ENCODE measurements around the gene OR4E2.
"Not testable (repeated sequence)": the region's sequence is repeated elsewhere in the genome, so short reads cannot be mapped to it uniquely, and the experiment has no call there.

OR4E2 gene

GRCh38 chr14:21653331-21653885 lies at the start of gene OR4E2:
OR4E2 (plus strand) TSS chr14:21653835; CDS start chr14:21665083, 11,248 bp downstream.
- in situ Hi-C loops (cut with HindIII; ENCODE audit: low sequenced_read_pairs) = no loop called here

- in situ Hi-C loops (cut with HindIII; ENCODE audit: low sequenced_read_pairs) = no loop called here
Measured at GRCh38 chr14:21612324-21612723, 41.3 kb upstream of the OR4E2 start.

GRCh38 chr14:21614240-21614639 lies 39.4 kb upstream of the OR4E2 start:
- in situ Hi-C loops (cut with HindIII; ENCODE audit: low sequenced_read_pairs) = no loop called here

- in situ Hi-C loops (cut with HindIII; ENCODE audit: low sequenced_read_pairs) = no loop called here
Measured at GRCh38 chr14:21617614-21618013, 36.0 kb upstream of the OR4E2 start.

GRCh38 chr14:21626491-21627230 lies 27.0 kb upstream of the OR4E2 start:
- in situ Hi-C loops (cut with HindIII; ENCODE audit: low sequenced_read_pairs) = no loop called here

GRCh38 chr14:21630503-21630902 lies 23.1 kb upstream of the OR4E2 start:
- in situ Hi-C loops (cut with HindIII; ENCODE audit: low sequenced_read_pairs) = not testable (repeated sequence)

- in situ Hi-C loops (cut with HindIII; ENCODE audit: low sequenced_read_pairs) = no loop called here
Measured at GRCh38 chr14:21631084-21631483, 22.6 kb upstream of the OR4E2 start.

GRCh38 chr14:21634840-21635239 lies 18.8 kb upstream of the OR4E2 start, which contains the start of gene OR10G2:
OR10G2 (minus strand) TSS chr14:21634940; CDS start chr14:21634842, 98 bp downstream.
- in situ Hi-C loops (cut with HindIII; ENCODE audit: low sequenced_read_pairs) = no loop called here

GRCh38 chr14:21642683-21643082 lies 11.0 kb upstream of the OR4E2 start:
- in situ Hi-C loops (cut with HindIII; ENCODE audit: low sequenced_read_pairs) = no loop called here

GRCh38 chr14:21643407-21643806 lies 10.2 kb upstream of the OR4E2 start:
- in situ Hi-C loops (cut with HindIII; ENCODE audit: low sequenced_read_pairs) = no loop called here

- in situ Hi-C loops (cut with HindIII; ENCODE audit: low sequenced_read_pairs) = no loop called here
Measured at GRCh38 chr14:21647380-21647779, 6.3 kb upstream of the OR4E2 start.

GRCh38 chr14:21652209-21652808 lies 1.3 kb upstream of the OR4E2 start:
- in situ Hi-C loops (cut with HindIII; ENCODE audit: low sequenced_read_pairs) = no loop called here

GRCh38 chr14:21654215-21654614 lies 580 bp downstream of the OR4E2 start:
- in situ Hi-C loops (cut with HindIII; ENCODE audit: low sequenced_read_pairs) = no loop called here

GRCh38 chr14:21656980-21657379 lies 3.3 kb downstream of the OR4E2 start:
- in situ Hi-C loops (cut with HindIII; ENCODE audit: low sequenced_read_pairs) = no loop called here

- in situ Hi-C loops (cut with HindIII; ENCODE audit: low sequenced_read_pairs) = no loop called here
Measured at GRCh38 chr14:21668377-21668776, 14.7 kb downstream of the OR4E2 start.

- in situ Hi-C loops (cut with HindIII; ENCODE audit: low sequenced_read_pairs) = no loop called here
Measured at GRCh38 chr14:21669284-21669683, 15.6 kb downstream of the OR4E2 start.

GRCh38 chr14:21671371-21671770 lies 17.7 kb downstream of the OR4E2 start:
- in situ Hi-C loops (cut with HindIII; ENCODE audit: low sequenced_read_pairs) = no loop called here

- in situ Hi-C loops (cut with HindIII; ENCODE audit: low sequenced_read_pairs) = no loop called here
Measured at GRCh38 chr14:21672116-21672515, 18.5 kb downstream of the OR4E2 start.

- in situ Hi-C loops (cut with HindIII; ENCODE audit: low sequenced_read_pairs) = no loop called here
Measured at GRCh38 chr14:21673718-21674117, 20.1 kb downstream of the OR4E2 start, which contains the start of gene OR4E1. OR4E1 (minus strand) TSS chr14:21673818; CDS start chr14:21670935, 2,883 bp downstream.

GRCh38 chr14:21675566-21675965 lies 21.9 kb downstream of the OR4E2 start:
- in situ Hi-C loops (cut with HindIII; ENCODE audit: low sequenced_read_pairs) = no loop called here

- in situ Hi-C loops (cut with HindIII; ENCODE audit: low sequenced_read_pairs) = no loop called here
Measured at GRCh38 chr14:21680072-21680471, 26.4 kb downstream of the OR4E2 start.

GRCh38 chr14:21686468-21686867 lies 32.8 kb downstream of the OR4E2 start:
- in situ Hi-C loops (cut with HindIII; ENCODE audit: low sequenced_read_pairs) = no loop called here
